Lower leg skin (tissue), 3 donors: Measurements from ENCODE around the gene ZDHHC3.

Experiments used
- POLR2A ChIP-seq, 2 donors: fragments of 450-650 bp; IDR thresholded peaks; one replicate each; pipeline ENCODE4 v1.6.1; 2016 to 2017; ENCODE audit warnings: antibody characterized with exemption in 2 of 2, mild to moderate bottlenecking in 1 of 2, moderate library complexity in 1 of 2
- TF ChIP-seq, protein P1 (sequence below), 3 donors: fragments of 450-650 bp; IDR thresholded peaks; one replicate each; pipeline ENCODE4 v1.5.1; 2016; ENCODE audit warnings: antibody characterized with exemption in 3 of 3, mild to moderate bottlenecking in 3 of 3, moderate library complexity in 2 of 3

DNA sequence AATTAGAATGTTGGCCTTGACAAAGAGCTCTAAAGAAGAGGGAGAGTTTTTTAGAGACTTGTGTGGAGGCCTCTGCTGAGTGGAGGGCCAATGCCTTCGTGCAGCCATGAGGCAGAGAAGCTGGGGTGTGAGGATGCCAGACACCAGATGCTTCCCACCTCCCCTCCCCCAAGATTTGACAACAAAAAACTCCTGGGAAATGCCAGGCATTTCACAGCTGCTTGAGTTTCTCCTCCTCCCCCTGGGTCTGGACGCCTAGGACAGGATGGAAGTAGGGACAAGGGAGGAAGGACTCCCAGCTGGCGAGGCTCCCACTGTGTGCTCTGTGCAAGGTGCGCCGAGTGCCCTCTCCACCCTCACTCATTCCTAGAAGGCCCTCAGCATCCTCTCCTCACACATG is 81.5 kb downstream of the ZDHHC3 start:
- TF ChIP-seq, protein P1, sequence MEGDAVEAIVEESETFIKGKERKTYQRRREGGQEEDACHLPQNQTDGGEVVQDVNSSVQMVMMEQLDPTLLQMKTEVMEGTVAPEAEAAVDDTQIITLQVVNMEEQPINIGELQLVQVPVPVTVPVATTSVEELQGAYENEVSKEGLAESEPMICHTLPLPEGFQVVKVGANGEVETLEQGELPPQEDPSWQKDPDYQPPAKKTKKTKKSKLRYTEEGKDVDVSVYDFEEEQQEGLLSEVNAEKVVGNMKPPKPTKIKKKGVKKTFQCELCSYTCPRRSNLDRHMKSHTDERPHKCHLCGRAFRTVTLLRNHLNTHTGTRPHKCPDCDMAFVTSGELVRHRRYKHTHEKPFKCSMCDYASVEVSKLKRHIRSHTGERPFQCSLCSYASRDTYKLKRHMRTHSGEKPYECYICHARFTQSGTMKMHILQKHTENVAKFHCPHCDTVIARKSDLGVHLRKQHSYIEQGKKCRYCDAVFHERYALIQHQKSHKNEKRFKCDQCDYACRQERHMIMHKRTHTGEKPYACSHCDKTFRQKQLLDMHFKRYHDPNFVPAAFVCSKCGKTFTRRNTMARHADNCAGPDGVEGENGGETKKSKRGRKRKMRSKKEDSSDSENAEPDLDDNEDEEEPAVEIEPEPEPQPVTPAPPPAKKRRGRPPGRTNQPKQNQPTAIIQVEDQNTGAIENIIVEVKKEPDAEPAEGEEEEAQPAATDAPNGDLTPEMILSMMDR (IDR thresholded peaks at IDR 0.05) = no peak
- TF ChIP-seq POLR2A (IDR thresholded peaks at IDR 0.05) = no peak
